K562 (cell line): ENCODE results near the gene MGAT5. TPM values are rescaled to one million over a fixed set of nuclear protein-coding genes. Genes with fewer than 3 reads are reported as not detected.

Source experiments
- ATAC-seq: fragments of 200-7000 bp; cut with Tn5 transposase; 3 replicates; pipeline ENCODE4 v1.9.1; 2020; ENCODE audit warnings: moderate library complexity
- BruUV-seq: library from RNA; stranded (reverse); fragments of 400-500 nt; replicated peaks from 2 replicates; lab custom pipeline; 2021; lab: Mats Ljungman, UMichigan
- CTCF ChIA-PET: fragments of 300-600 bp; formaldehyde crosslinking; extraction: SDS; loops from one replicate; lab custom pipeline; 2021; ENCODE audit warnings: low intra/inter-chr PET ratio; lab: Yijun Ruan, JAX
- POLR2A ChIA-PET: fragments of 300-600, 350-650 bp; sonication (Branson Sonifier 250); formaldehyde crosslinking; extraction: SDS; loops from one replicate; lab custom pipeline; 2021; ENCODE audit warnings: antibody characterized with exemption, inconsistent platforms; lab: Yijun Ruan, JAX
- DNase-seq, 4 experiments: peaks; one replicate each; pipeline versions ENCODE4 v3.0.0 to v3.0.0-alpha.2; 2011 to 2018; ENCODE audit warnings: low spot score in 3 of 4, mixed read lengths in 3 of 4; ENCODE audit errors: extremely low read depth in 1 of 4
- FAIRE-seq: peaks from 2 replicates; lab custom pipeline; 2011; peaks lifted over from hg19 to GRCh38; lab: Jason Lieb, UNC
- H2AFZ ChIP-seq: 2 replicates; pipeline ENCODE4 v1.6.0; 2011; ENCODE audit warnings: low read depth, low read length, control low read depth, inconsistent platforms
- H3K27ac ChIP-seq: fragments of 200-600 bp; 3 replicates; pipeline ENCODE4 v1.8.0; 2011; ENCODE audit warnings: low read depth, mild to moderate bottlenecking, control low read depth, inconsistent platforms, low read length, moderate library complexity, mixed read lengths; ENCODE audit errors: extremely low read depth
- H3K27me3 ChIP-seq, 2 experiments: fragments of 300-600 bp in 1 of 2; 2 replicates in 1 of 2; 3 replicates in 1 of 2; pipeline versions ENCODE4 v1.6.0 to v1.8.0; 2011; ENCODE audit warnings: inconsistent platforms in 2 of 2, low read length in 2 of 2, mild to moderate bottlenecking in 1 of 2, mixed read lengths in 1 of 2, moderate library complexity in 1 of 2; ENCODE audit not compliant: control insufficient read depth in 2 of 2, insufficient read depth in 2 of 2
- H3K36me3 ChIP-seq: fragments of 300-600 bp; 3 replicates; pipeline ENCODE4 v1.8.0; 2011; ENCODE audit warnings: mild to moderate bottlenecking, low read length, inconsistent platforms; ENCODE audit not compliant: control insufficient read depth, insufficient read depth
- H3K4me1 ChIP-seq, 2 experiments: fragments of 200-600 bp in 1 of 2; replicated peaks in 1 of 2; 2 replicates in 1 of 2; 3 replicates in 1 of 2; pipeline versions ENCODE4 v1.5.1 to v1.8.0; 2011; ENCODE audit warnings: inconsistent platforms in 2 of 2, low read length in 2 of 2, mild to moderate bottlenecking in 1 of 2, mixed read lengths in 1 of 2, moderate library complexity in 1 of 2; ENCODE audit not compliant: control insufficient read depth in 2 of 2, insufficient read depth in 2 of 2
- H3K4me2 ChIP-seq: 2 replicates; pipeline ENCODE4 v1.6.1; 2011; ENCODE audit warnings: low read length, control low read depth, inconsistent platforms, mixed read lengths; ENCODE audit not compliant: insufficient read depth
- H3K4me3 ChIP-seq: fragments of 200-600 bp; sonication (generic), shearing (Covaris generic); 2 replicates; pipeline ENCODE4 v1.5.1; 2016; ENCODE audit warnings: control low read depth, inconsistent platforms
- H3K79me2 ChIP-seq: fragments of 200-600 bp; 3 replicates; pipeline ENCODE4 v1.8.0; 2011; ENCODE audit warnings: low read length, inconsistent platforms; ENCODE audit not compliant: control insufficient read depth, insufficient read depth
- H3K9ac ChIP-seq, 2 experiments: 2 replicates each; pipeline versions ENCODE4 v1.6.0 to v1.6.1; 2011; ENCODE audit warnings: low read depth in 2 of 2, low read length in 2 of 2, control low read depth in 1 of 2, inconsistent platforms in 1 of 2, mild to moderate bottlenecking in 1 of 2, mixed read lengths in 1 of 2; ENCODE audit not compliant: insufficient read depth in 1 of 2
- H3K9me1 ChIP-seq: one replicate; pipeline ENCODE4 v1.6.0; 2011; ENCODE audit warnings: inconsistent platforms, mild to moderate bottlenecking, low read length, moderate library complexity; ENCODE audit not compliant: control insufficient read depth, insufficient read depth
- H3K9me3 ChIP-seq: replicated peaks from 2 replicates; pipeline ENCODE4 v1.5.1; 2011; ENCODE audit warnings: low read depth, low read length, inconsistent platforms; ENCODE audit not compliant: control insufficient read depth, insufficient read depth
- H4K20me1 ChIP-seq: replicated peaks from 2 replicates; pipeline ENCODE4 v1.6.1; 2011; ENCODE audit warnings: low read length, inconsistent platforms, mixed read lengths; ENCODE audit not compliant: control insufficient read depth, insufficient read depth
- AFF1 ChIP-seq, 2 experiments: fragments of 450-650 bp; IDR thresholded peaks; 2 replicates each; pipeline ENCODE4 v1.6.1; 2018; ENCODE audit warnings: mild to moderate bottlenecking in 2 of 2, low read depth in 1 of 2; ENCODE audit not compliant: partially characterized antibody in 2 of 2
- BRD9 ChIP-seq: fragments of 450-650 bp; IDR thresholded peaks from 2 replicates; pipeline ENCODE4 v1.6.1; 2018; ENCODE audit warnings: low read depth; ENCODE audit not compliant: partially characterized antibody
- C11orf30 ChIP-seq: fragments of 450-650 bp; IDR thresholded peaks from 2 replicates; pipeline ENCODE4 v1.6.1; 2016; ENCODE audit warnings: low read depth, mild to moderate bottlenecking
- CREB3L1 ChIP-seq: fragments of 450-650 bp; IDR thresholded peaks from 2 replicates; pipeline ENCODE4 v1.6.1; 2014; ENCODE audit warnings: low read depth, mild to moderate bottlenecking, moderate library complexity, borderline replicate concordance
- MYNN ChIP-seq, 2 experiments: sonication (generic); formaldehyde crosslinking in 1 of 2; IDR thresholded peaks; 2 replicates each; pipeline versions ENCODE4 v1.5.0 to v1.6.1; 2016 to 2020; ENCODE audit warnings: antibody characterized with exemption in 1 of 2, missing genetic modification reagents in 1 of 2
- PYGO2 ChIP-seq: fragments of 450-650 bp; IDR thresholded peaks from 2 replicates; pipeline ENCODE4 v1.6.1; 2016; ENCODE audit warnings: mild to moderate bottlenecking, missing genetic modification characterization, moderate library complexity, missing compliant biosample characterization
- RAD21 ChIP-seq, 2 experiments: fragments of 250-450 bp in 1 of 2; fragments of 450-650 bp in 1 of 2; sonication (Bioruptor Pico) in 1 of 2; formaldehyde crosslinking in 1 of 2; IDR thresholded peaks in 1 of 2; conservative IDR thresholded peaks in 1 of 2; 2 replicates each; pipeline versions ENCODE4 v1.4.0 to v1.8.0; 2020 to 2022; ENCODE audit warnings: mild to moderate bottlenecking in 2 of 2, moderate library complexity in 1 of 2
- TOE1 ChIP-seq, 2 experiments: fragments of 450-650 bp in 1 of 2; sonication (generic) in 1 of 2; formaldehyde crosslinking in 1 of 2; IDR thresholded peaks; 2 replicates each; pipeline versions ENCODE4 v1.7.1 to v1.8.0; 2016 to 2022; ENCODE audit warnings: borderline replicate concordance in 2 of 2, mild to moderate bottlenecking in 2 of 2, antibody characterized with exemption in 1 of 2, inconsistent platforms in 1 of 2, low read depth in 1 of 2, missing genetic modification reagents in 1 of 2, moderate library complexity in 1 of 2
- U2AF1 ChIP-seq: fragments of 200-400 bp; formaldehyde crosslinking; optimal IDR thresholded peaks from 2 replicates; pipeline ENCODE3; 2017; ENCODE audit warnings: mild to moderate bottlenecking, low read depth, low read length, moderate library complexity
- ZBTB7A ChIP-seq: IDR thresholded peaks from 2 replicates; pipeline ENCODE4 v1.6.1; 2011; ENCODE audit warnings: low read depth, mild to moderate bottlenecking, low read length, moderate library complexity, borderline replicate concordance; ENCODE audit not compliant: control insufficient read depth
- ZNF232 ChIP-seq: sonication (generic); formaldehyde crosslinking; IDR thresholded peaks from 2 replicates; pipeline ENCODE4 v1.8.0; 2022; ENCODE audit warnings: mild to moderate bottlenecking, missing genetic modification reagents
- ZNF507 ChIP-seq: conservative IDR thresholded peaks from 2 replicates; pipeline ENCODE4 v1.6.1; 2017; ENCODE audit warnings: missing genetic modification characterization, missing compliant biosample characterization
- ZNF696 ChIP-seq: fragments of 250-450 bp; sonication (Bioruptor Pico); conservative IDR thresholded peaks from 2 replicates; pipeline ENCODE4 v1.4.0; 2020; ENCODE audit warnings: mild to moderate bottlenecking, moderate library complexity
- ZNF699 ChIP-seq: fragments of 250-450 bp; sonication (Bioruptor Pico); IDR thresholded peaks from 2 replicates; pipeline ENCODE4 v1.8.0; 2021; ENCODE audit warnings: mild to moderate bottlenecking, moderate library complexity; ENCODE audit not compliant: insufficient replicate concordance
- WGBS: fragments of 100-300 bp; shearing (Covaris generic); methylation state at CpG from one replicate; pipeline ENCODE4 v1.1.6; 2016; ENCODE audit warnings: low coverage, mixed read lengths; ENCODE audit not compliant: insufficient coverage; ENCODE audit errors: missing lambda C conversion rate; 5-methylcytosine and 5-hydroxymethylcytosine counted together
- in situ Hi-C: fragments of 300-500 bp; cut with MboI; formaldehyde crosslinking; loops from 4 replicates; pipeline ENCODE4 v1.15.0; 2018; ENCODE audit warnings: inconsistent platforms, mixed read lengths
- intact Hi-C: fragments of 100-400 bp; cut with micrococcal nuclease; formaldehyde crosslinking; loops from 2 replicates; pipeline ENCODE4 v1.14.2; 2022
- polyA plus RNA-seq, 8 experiments: library from polyadenylated mRNA; depleted of rRNA in 4 of 8; stranded (reverse) in 5 of 8; unstranded in 3 of 8; fragments of >200 nt; fragmentation: Nextera tagmentation in 2 of 8; fragmentation: Illumina TruSeq in 1 of 8; extraction: Ambion mirVana in 2 of 8; extraction: Trizol in 1 of 8; gene quantifications; 2 replicates each; pipeline versions ENCODE4 v1.2.1 to v1.2.3, GENCODE V29; 2011 to 2014; ENCODE audit warnings: inconsistent platforms in 1 of 8, missing spikeins in 1 of 8
- total RNA-seq, 7 experiments: library from RNA; depleted of rRNA in 6 of 7; stranded (reverse); fragments of >200 nt in 6 of 7; fragmentation: Illumina TruSeq in 2 of 7; extraction: Trizol in 2 of 7; gene quantifications; 2 replicates each; pipeline versions ENCODE4 v1.2.1 to v1.2.3, GENCODE V29; 2011 to 2021; ENCODE audit warnings: low replicate concordance in 1 of 7

MGAT5 gene
- total and polyA plus RNA-seq, 9 of the 15 experiments (the other 6 are each of a cell fraction or from before 2014, with no cell fraction given): 1.6 to 18.6 (median 11.1) TPM

- TF ChIP-seq ZBTB7A (no peak), U2AF1 (no peak), TOE1 (IDR thresholded peaks at IDR 0.05; ENCODE audit: borderline replicate concordance) (no peak), TOE1 (CRISPR knock-in tag; IDR thresholded peaks at IDR 0.05; ENCODE audit: borderline replicate concordance, low read depth) (no peak), ZNF699 (no peak)
Observed at GRCh38 chr2:134491022-134491421, 237.2 kb downstream of the MGAT5 start (continued).

- Histone ChIP-seq H3K79me2 (no peaks in the 10 kb centered on the region), H3K4me3 (no peak overlapping the region), H4K20me1 (no peaks in the 10 kb centered on the region), H3K4me2 (no peak overlapping the region), H3K27me3 (peaks cover 20 to 33% of the 10 kb centered on the region in 2 experiments; a peak in 4 of 5 replicates), H3K9me1 (no peaks in the 10 kb centered on the region), H3K27ac (no peak overlapping the region), H3K9ac (no peak overlapping the region), H3K4me1 (no peaks in the 10 kb centered on the region), H2AFZ (no peak overlapping the region), H3K36me3 (no peaks in the 10 kb centered on the region), H3K9me3 (no peaks in the 10 kb centered on the region)
- in situ Hi-C loops (loop anchor here (10.0 kb wide), 1 partner anchor 987 kb away; no protein-coding TSS in a partner anchor), intact Hi-C loops (no loop called here)
- DNase-seq (no peak), FAIRE-seq (no peak), ATAC-seq (no peak)
- no TSS peak for BruUV-seq
- POLR2A ChIA-PET: no interaction called here
- under 1% methylated on average over 9 of the region's 9 CpGs for WGBS
- CTCF ChIA-PET: no interaction called here
- TF ChIP-seq RAD21 (CRISPR knock-in tag; conservative IDR thresholded peaks at IDR 0.05 in 1 of 2, IDR thresholded peaks at IDR 0.05 in 1 of 2): no peak
- TF ChIP-seq AFF1 (IDR thresholded peaks at IDR 0.05; ENCODE audit: low read depth in 1 of 2, partially characterized antibody in 2 of 2): no peak
- TF ChIP-seq BRD9: no peak
- no peak for TF ChIP-seq ZNF232 (CRISPR knock-in tag)
- no peak for TF ChIP-seq PYGO2
- TF ChIP-seq ZNF507 (tag): no peak
- TF ChIP-seq C11orf30: no peak
- no peak for TF ChIP-seq ZNF696 (CRISPR knock-in tag)
- TF ChIP-seq CREB3L1: no peak
- no peak for TF ChIP-seq MYNN (IDR thresholded peaks at IDR 0.05)
- TF ChIP-seq MYNN (CRISPR knock-in tag; IDR thresholded peaks at IDR 0.05): no peak
Observed at GRCh38 chr2:134491771-134492441, 238.0 kb downstream of the MGAT5 start.
